ENCODE results near the gene WIPI1.

Gene WIPI1

DNA sequence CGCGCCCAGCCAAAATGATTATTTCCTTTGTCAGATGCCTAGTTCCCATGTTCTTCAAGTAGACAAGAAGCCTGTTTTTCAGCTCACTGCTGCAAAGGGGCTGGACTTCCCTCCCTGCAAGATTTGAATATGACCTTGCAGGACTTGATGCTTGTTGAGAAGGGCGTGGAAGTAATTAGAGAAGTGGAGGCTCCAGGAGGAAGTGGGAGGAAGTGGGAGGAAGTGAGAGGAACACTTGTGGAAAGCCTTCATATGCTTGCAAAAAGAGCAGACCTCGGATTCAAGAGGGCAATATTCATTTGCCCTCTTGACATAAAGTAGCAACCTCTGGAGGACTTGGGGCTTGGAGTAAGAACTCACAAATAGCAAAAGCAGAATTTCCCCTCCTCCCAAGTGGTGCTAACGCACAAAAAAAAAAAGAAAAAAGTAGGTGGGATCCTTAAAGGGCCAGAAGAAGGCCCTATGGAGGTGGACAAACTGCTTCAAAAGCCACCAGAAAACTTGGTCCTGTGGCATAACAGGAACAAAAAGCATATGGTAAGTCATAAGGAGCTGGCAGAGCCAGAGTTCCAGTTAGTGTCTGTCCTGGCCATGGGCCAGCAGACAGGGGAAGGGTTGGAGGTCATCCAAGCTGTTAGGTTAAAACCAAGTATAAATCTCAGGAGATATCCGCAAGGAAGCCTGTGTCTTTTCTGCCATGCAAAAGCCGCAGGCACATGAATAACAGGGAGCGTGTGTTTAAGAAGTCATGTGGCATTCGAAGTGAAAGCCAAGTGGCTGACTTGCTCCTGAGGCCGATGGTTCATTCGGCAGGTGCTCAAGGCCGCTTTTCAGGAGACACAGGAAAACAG, 34.3 kb upstream of the WIPI1 start:
- H3K4me1 ChIP-seq (ENCODE audit: insufficient read depth, insufficient read length): no peaks in the 10 kb centered on the region
- H3K4me3 ChIP-seq (ENCODE audit: insufficient read length, low read depth): no peak overlapping the region
- H3K27me3 ChIP-seq (ENCODE audit: insufficient read depth, insufficient read length): no peaks in the 10 kb centered on the region
- no peak for TF ChIP-seq YY1 (IDR thresholded peaks at IDR 0.05; ENCODE audit: insufficient read depth, insufficient read length)
- no peak for TF ChIP-seq SUZ12 (IDR thresholded peaks at IDR 0.05; ENCODE audit: extremely low read depth, insufficient read depth, insufficient read length)
- no peak for TF ChIP-seq ZNF274 (IDR thresholded peaks at IDR 0.05; ENCODE audit: low read depth, low read length)
- H3K9me3 ChIP-seq (ENCODE audit: insufficient read depth, low read length): no peaks in the 10 kb centered on the region
- H3K36me3 ChIP-seq (ENCODE audit: insufficient read depth, insufficient read length, low read length): no peaks in the 10 kb centered on the region
- no peak overlapping the region for H3K9ac ChIP-seq (ENCODE audit: insufficient read length, low read depth)
- no peak for DNase-seq (ENCODE audit: low read depth, low spot score)

GRCh38 chr17:68489919-68490318, 32.6 kb upstream of the WIPI1 start:
- no peak for DNase-seq (ENCODE audit: low read depth, low spot score)
- H3K9me3 ChIP-seq (ENCODE audit: insufficient read depth, low read length): no peaks in the 10 kb centered on the region
- no peaks in the 10 kb centered on the region for H3K27me3 ChIP-seq (ENCODE audit: insufficient read depth, insufficient read length)
- no peaks in the 10 kb centered on the region for H3K4me1 ChIP-seq (ENCODE audit: insufficient read depth, insufficient read length)
- TF ChIP-seq YY1 (IDR thresholded peaks at IDR 0.05; ENCODE audit: insufficient read depth, insufficient read length): no peak
- no peak for TF ChIP-seq SUZ12 (IDR thresholded peaks at IDR 0.05; ENCODE audit: extremely low read depth, insufficient read depth, insufficient read length)
- TF ChIP-seq ZNF274 (IDR thresholded peaks at IDR 0.05; ENCODE audit: low read depth, low read length): no peak
- no peak overlapping the region for H3K9ac ChIP-seq (ENCODE audit: insufficient read length, low read depth)
- no peak overlapping the region for H3K4me3 ChIP-seq (ENCODE audit: insufficient read length, low read depth)
- H3K36me3 ChIP-seq (ENCODE audit: insufficient read depth, insufficient read length, low read length): no peaks in the 10 kb centered on the region

DNA sequence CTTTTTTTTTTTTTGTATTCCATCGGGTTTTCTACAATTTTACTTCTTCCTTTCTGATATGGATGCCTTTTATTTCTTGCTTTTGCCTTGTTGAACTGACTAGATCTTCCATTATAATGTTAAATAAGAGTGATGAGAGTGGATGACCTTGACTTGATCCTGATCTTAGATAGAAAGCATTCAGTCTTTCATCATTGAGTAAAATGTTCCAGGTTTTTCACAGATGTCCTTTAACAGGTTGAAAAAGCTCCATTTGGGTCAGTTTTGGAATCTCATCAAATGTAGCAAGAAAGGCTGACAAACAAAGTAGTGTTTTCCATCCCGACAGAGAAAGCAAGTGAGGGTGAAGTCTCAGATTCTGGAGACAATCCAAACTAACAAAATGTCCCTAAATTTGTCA, 27.2 kb upstream of the WIPI1 start:
- no peak for DNase-seq (ENCODE audit: low read depth, low spot score)
- H3K9me3 ChIP-seq (ENCODE audit: insufficient read depth, low read length): no peaks in the 10 kb centered on the region
- no peak overlapping the region for H3K4me3 ChIP-seq (ENCODE audit: insufficient read length, low read depth)
- TF ChIP-seq ZNF274 (IDR thresholded peaks at IDR 0.05; ENCODE audit: low read depth, low read length) (no peak), SUZ12 (IDR thresholded peaks at IDR 0.05; ENCODE audit: extremely low read depth, insufficient read depth, insufficient read length) (no peak), YY1 (IDR thresholded peaks at IDR 0.05; ENCODE audit: insufficient read depth, insufficient read length) (no peak)
- no peaks in the 10 kb centered on the region for H3K4me1 ChIP-seq (ENCODE audit: insufficient read depth, insufficient read length)
- H3K27me3 ChIP-seq (ENCODE audit: insufficient read depth, insufficient read length): no peaks in the 10 kb centered on the region
- no peak overlapping the region for H3K9ac ChIP-seq (ENCODE audit: insufficient read length, low read depth)
- no peaks in the 10 kb centered on the region for H3K36me3 ChIP-seq (ENCODE audit: insufficient read depth, insufficient read length, low read length)

GRCh38 chr17:68482576-68483041, 25.3 kb upstream of the WIPI1 start:
- DNase-seq (ENCODE audit: low read depth, low spot score): no peak
- H3K9ac ChIP-seq (ENCODE audit: insufficient read length, low read depth): no peak overlapping the region

DNA sequence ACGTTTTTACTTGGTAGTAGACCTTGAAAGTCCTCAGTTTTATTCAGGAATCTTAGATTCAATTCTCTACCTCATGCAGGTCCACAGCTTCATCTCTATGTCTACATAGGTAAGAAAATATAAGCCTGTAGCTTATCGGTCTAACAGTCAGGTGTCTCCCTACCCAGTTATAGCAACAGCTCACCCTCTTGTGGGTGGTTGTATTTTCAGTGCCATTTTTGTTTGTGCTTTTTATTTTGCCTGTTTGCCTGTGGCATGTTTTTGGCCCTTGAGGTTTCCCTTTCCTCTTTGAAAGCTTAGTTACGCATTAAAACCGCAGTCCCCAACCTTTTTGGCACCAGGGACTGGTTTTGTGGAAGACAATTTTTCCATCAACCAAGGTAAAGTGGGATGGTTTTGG, 23.6 kb upstream of the WIPI1 start:
- no peak for DNase-seq (ENCODE audit: low read depth, low spot score)
- H3K4me1 ChIP-seq (ENCODE audit: insufficient read depth, insufficient read length): no peaks in the 10 kb centered on the region
- TF ChIP-seq ZNF274 (IDR thresholded peaks at IDR 0.05; ENCODE audit: low read depth, low read length) (no peak), YY1 (IDR thresholded peaks at IDR 0.05; ENCODE audit: insufficient read depth, insufficient read length) (no peak), SUZ12 (IDR thresholded peaks at IDR 0.05; ENCODE audit: extremely low read depth, insufficient read depth, insufficient read length) (no peak)
- H3K9ac ChIP-seq (ENCODE audit: insufficient read length, low read depth): no peak overlapping the region
- H3K36me3 ChIP-seq (ENCODE audit: insufficient read depth, insufficient read length, low read length): no peaks in the 10 kb centered on the region
- no peak overlapping the region for H3K4me3 ChIP-seq (ENCODE audit: insufficient read length, low read depth)
- no peaks in the 10 kb centered on the region for H3K27me3 ChIP-seq (ENCODE audit: insufficient read depth, insufficient read length)
- no peaks in the 10 kb centered on the region for H3K9me3 ChIP-seq (ENCODE audit: insufficient read depth, low read length)

More at GRCh38 chr17:68482576-68483041, 25.3 kb upstream of the WIPI1 start:
- H3K27me3 ChIP-seq (ENCODE audit: insufficient read depth, insufficient read length): no peaks in the 10 kb centered on the region
- no peaks in the 10 kb centered on the region for H3K9me3 ChIP-seq (ENCODE audit: insufficient read depth, low read length)
- H3K4me3 ChIP-seq (ENCODE audit: insufficient read length, low read depth): no peak overlapping the region
- TF ChIP-seq SUZ12 (IDR thresholded peaks at IDR 0.05; ENCODE audit: extremely low read depth, insufficient read depth, insufficient read length): no peak
- no peak for TF ChIP-seq YY1 (IDR thresholded peaks at IDR 0.05; ENCODE audit: insufficient read depth, insufficient read length)
- TF ChIP-seq ZNF274 (IDR thresholded peaks at IDR 0.05; ENCODE audit: low read depth, low read length): no peak
- H3K4me1 ChIP-seq (ENCODE audit: insufficient read depth, insufficient read length): no peaks in the 10 kb centered on the region
- H3K36me3 ChIP-seq (ENCODE audit: insufficient read depth, insufficient read length, low read length): no peaks in the 10 kb centered on the region

- Histone ChIP-seq H3K4me1 (ENCODE audit: insufficient read depth, insufficient read length) (peaks cover under 1% of the 10 kb centered on the region), H3K9ac (ENCODE audit: insufficient read length, low read depth) (no peak overlapping the region)
- no peak for DNase-seq (ENCODE audit: low read depth, low spot score)
Observed at GRCh38 chr17:68470961-68471360, 13.7 kb upstream of the WIPI1 start.

GRCh38 chr17:68468788-68469187, 11.5 kb upstream of the WIPI1 start:
- DNase-seq (ENCODE audit: low read depth, low spot score): no peak
- Histone ChIP-seq H3K36me3 (ENCODE audit: insufficient read depth, insufficient read length, low read length) (no peaks in the 10 kb centered on the region), H3K9me3 (ENCODE audit: insufficient read depth, low read length) (peaks cover 9% of the 10 kb centered on the region), H3K4me1 (ENCODE audit: insufficient read depth, insufficient read length) (peaks cover 3% of the 10 kb centered on the region), H3K27me3 (ENCODE audit: insufficient read depth, insufficient read length) (no peaks in the 10 kb centered on the region), H3K4me3 (ENCODE audit: insufficient read length, low read depth) (no peak overlapping the region), H3K9ac (ENCODE audit: insufficient read length, low read depth) (no peak overlapping the region)
- TF ChIP-seq ZNF274 (IDR thresholded peaks at IDR 0.05; ENCODE audit: low read depth, low read length): no peak
- TF ChIP-seq SUZ12 (IDR thresholded peaks at IDR 0.05; ENCODE audit: extremely low read depth, insufficient read depth, insufficient read length): no peak
- no peak for TF ChIP-seq YY1 (IDR thresholded peaks at IDR 0.05; ENCODE audit: insufficient read depth, insufficient read length)

More at GRCh38 chr17:68470961-68471360, 13.7 kb upstream of the WIPI1 start:
- no peak overlapping the region for H3K4me3 ChIP-seq (ENCODE audit: insufficient read length, low read depth)
- no peaks in the 10 kb centered on the region for H3K36me3 ChIP-seq (ENCODE audit: insufficient read depth, insufficient read length, low read length)
- TF ChIP-seq ZNF274 (IDR thresholded peaks at IDR 0.05; ENCODE audit: low read depth, low read length) (no peak), YY1 (IDR thresholded peaks at IDR 0.05; ENCODE audit: insufficient read depth, insufficient read length) (no peak), SUZ12 (IDR thresholded peaks at IDR 0.05; ENCODE audit: extremely low read depth, insufficient read depth, insufficient read length) (no peak)
- peaks cover 9% of the 10 kb centered on the region for H3K9me3 ChIP-seq (ENCODE audit: insufficient read depth, low read length)
- no peaks in the 10 kb centered on the region for H3K27me3 ChIP-seq (ENCODE audit: insufficient read depth, insufficient read length)
